Cardiac septum (tissue), 1 donor: ENCODE results near the gene ANKRD13D. TPM values are rescaled to one million over a fixed set of nuclear protein-coding genes. Genes with fewer than 3 reads are reported as not detected.

Experiments
- DNase-seq: peaks from one replicate; pipeline ENCODE4 v3.0.0-alpha.2; 2020; ENCODE audit warnings: low spot score
- intact Hi-C: fragments of 100-400 bp; cut with DNase I; formaldehyde crosslinking; loops from one replicate; pipeline ENCODE4 v1.14.0; 2022
- total RNA-seq: library from RNA; stranded (reverse); fragmentation: NEBNext Ultra II Directional; extraction: Animal tissue kit (Norgen Biotek cat#: 25700); gene quantifications from one replicate; pipeline ENCODE4 v1.2.1, GENCODE V29; 2021
- donor health status: DM: no; HTN: no; CAD: no.

The ANKRD13D gene
- total RNA-seq, 1 donor from 2014 or later = 20.0 TPM

DNA sequence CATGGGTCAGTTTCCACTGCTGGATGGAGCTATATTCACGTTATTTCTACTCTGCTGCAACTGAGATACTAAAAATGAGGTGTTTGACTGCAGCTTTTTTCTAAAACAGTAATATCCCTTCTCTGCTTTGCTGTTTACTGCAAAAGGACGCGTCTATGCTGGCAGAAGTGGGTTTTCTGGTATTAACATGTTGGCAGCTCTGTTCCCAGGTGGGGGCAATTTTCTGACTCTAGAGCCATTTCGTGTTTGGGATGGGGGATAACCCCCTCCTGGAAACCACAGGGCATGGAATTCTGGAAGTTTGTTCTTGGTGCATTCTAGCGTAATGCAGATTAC lies 17.9 kb upstream of the ANKRD13D start:
- no peak for DNase-seq
- intact Hi-C loops = no loop called here

DNA sequence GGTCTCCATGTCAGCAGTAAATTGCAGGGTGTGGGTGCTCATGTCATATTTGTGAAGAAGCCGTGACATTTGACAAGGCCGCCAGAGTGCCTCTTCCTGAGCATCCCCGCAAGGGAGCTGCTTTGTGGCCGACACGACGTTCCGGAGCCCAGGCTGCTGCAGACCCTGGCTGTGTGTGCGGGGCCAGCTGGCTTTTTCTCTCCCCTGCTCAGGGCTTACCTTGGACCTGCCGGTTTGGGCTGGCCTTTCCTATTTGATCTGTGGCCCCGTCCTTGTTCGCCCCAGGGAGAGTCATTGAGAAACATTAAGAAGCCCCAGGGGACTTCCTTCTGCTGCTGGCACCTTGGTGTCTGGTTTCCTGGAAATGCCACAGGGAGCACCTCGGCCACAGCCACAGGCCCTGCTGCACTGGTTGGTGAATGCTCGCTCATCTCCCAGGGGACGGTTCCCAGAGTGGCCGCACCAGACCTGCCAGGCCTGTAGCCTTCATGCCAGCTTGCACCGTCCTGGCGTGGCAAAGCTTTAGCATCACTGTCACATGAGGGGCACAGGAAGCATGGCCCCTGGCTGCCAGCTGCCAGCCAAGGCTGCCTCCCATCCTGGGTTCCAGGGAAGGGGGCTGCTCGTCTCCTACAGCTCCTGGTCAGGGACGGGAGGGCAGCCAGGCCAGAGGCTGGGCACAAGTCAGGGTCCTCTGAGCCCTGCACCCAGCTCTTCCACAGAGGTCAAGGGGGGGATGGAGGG lies 17.4 kb upstream of the ANKRD13D start:
- intact Hi-C loops = no loop called here
- peak; percentile 81 for DNase-seq

DNA sequence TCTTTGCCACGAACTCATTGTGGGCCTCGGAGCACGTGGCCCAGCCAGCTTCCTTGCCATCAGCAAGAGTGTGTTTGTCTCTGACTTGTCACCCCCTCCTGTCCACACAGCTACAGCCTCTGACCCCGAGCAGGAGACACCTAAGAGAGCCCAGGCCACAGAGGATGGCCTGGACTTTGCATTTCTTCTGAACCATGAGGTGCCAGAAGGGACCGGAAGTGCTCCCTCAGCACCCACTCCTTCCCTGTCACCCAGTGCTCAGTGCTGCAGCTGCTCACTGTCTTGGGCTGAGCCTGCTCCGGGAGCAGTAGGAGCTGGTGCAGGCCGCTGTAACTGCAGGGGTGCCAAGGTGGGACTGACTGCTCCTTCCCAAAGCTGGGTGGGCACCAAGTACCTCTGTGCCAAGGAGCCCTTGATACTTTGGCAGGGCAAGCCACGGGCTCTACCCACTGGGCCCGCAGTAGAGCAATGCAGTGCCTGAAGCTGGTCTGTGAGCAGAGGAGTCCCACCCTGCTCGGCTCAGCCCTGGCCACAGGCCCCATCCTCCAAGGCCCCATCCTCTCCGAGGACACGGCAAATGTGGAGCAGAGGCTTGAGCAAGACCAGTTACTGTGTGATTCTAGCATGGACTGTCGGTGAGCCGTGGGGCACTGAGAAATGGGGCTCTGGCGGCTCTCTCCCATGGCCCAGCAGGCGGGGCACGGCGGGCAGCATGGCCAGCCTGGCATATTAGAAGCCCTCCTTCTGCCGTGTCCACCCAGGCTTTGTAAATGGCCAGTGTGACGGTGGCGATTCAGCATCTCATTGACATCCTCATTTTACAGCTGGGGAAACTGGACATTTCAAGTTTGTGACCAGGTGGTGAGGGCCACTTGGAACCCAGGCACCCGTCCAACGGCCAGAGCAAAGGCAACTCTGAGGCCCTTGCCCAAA lies 16.5 kb upstream of the ANKRD13D start:
- intact Hi-C loops = no loop called here
- DNase-seq = peak; percentile 74

DNA sequence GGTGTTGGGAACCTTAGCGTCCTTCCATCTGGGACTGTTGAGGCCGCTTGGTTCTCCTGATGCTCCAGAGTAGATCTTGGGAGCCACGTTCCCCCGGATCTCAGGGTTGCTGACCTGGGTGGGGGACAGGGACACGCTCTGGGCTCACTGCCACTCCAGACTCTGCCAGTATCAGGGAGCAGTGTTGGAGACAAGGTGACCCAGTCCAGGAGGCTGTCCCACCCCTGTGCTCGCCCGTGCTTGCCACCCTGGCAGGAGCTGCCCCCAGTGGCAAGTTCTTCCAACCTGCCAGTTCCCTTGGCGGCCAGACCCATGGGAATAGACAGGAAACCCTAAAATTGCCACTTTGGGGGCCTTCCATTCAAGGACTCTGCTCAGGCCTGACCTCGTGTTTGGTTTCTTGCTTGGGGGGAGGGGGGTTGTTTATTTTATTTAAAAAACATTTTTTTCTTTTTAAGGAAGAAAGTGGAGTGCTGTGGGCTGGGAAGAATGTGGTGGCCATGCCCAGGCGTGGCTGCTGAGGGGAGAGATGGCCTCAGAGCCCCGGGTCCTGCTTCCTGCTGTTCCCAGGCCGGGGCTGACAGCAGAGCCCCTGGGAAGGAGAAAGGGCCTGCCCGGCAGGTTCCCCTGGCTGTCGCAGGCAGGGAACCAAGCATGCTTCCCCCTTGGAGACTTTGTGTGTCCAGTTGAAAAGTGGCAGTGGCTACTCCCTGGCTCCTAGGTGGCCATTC lies 15.7 kb upstream of the ANKRD13D start:
- intact Hi-C loops = no loop called here
- DNase-seq = peak; percentile 77

DNA sequence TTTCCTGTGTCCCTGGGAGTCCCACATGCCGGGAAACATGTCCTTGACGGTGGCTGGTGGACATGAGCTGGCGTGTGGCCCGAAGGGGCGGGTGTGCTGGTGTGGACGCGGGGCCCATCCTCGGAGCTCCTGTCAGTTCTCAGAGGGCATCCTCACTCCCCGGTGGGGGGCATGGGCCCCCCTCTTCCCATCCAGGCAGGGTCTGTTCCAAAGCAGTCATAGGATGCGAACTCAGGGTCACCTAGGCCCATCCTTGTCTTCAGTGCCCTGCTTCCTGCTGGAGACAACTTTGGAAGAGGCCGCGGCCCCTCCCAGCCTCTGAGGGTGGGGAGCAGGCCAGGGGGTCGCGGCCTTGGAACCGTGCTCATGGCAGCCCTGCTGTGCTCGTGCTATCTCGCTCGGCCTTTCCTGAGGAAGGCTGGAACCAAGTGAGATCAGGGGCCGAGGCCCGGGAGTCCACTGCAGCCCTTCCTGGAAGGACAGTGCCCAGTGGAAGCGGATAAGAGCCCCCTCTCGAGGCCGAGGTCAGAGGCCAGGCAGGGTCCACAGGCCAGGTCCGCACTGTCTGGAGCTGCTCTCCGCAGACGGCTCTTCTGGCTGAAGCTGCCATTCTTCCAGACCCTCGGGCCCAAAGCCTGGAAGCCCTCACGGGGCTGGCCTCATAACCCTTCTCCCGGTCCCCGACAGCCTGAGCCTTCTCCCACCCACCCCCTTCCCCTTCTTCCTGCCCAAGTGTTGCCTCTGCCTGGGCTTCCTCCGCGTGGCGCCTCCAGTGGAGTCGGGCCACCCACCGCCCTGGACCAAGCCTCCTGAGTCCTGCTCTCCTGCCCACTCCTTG lies 14.1 kb upstream of the ANKRD13D start:
- DNase-seq = peak; percentile 78
- intact Hi-C loops = no loop called here

DNA sequence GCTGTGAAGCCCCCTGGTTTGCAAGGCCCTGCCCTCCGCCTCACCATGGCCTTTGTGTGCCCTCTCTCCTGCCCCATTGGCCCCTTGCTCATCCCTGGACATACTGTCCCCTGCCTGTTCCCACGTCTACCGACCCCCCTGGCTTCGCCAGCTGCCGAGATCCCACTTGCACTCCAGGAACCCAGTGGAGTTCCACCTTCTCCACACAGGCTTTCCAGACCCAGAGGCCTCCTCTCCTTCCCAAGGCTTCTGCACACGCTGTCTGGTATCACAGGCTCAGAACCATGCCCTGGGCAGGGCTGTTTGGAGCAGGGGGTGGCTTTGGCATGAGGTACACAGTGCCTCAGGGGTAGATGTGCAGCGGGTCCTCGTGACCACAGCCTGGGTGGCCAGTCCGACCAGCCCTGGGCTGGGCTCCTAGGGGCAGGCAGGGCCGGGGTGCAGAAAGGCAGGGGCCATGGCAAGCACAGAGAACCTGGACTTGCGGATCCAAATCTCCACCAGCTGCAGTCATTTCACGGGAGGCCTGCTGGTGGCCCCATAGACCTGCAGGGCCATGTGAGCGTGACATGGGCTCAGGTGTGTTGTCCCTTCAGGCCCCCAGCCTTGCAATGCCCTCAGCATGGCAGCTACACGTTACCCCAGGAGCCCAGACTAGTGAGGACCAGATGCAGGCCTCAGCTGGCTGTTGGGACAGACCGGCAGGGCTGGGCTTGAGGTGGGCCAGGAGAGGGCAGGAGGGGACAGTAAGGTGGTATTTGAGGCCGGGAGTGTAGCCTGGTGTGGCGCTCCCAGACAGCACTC lies 13.3 kb upstream of the ANKRD13D start:
- peak; percentile 63 for DNase-seq
- intact Hi-C loops = no loop called here

DNA sequence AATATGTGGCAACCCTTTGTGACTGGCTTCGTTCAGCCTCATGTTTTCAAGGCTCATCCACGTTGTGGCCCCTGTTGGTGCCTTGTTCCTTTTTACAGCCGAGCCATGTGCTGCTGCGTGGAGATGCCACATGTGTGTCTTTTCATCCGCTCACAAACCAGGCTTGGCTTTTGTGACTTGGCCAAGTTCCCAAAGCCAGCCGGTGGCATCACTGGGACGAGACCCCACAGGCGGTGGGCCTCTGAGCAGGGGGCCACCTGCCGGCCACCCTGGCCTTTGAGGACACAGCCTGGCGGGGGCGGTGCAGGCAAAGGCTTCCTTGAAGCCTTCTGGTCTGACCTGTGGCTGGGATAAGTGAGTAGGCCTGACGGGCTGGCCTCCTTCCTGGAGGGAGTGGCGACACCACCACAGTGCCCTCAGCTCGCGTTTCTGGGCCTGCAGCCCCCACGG lies 12.3 kb upstream of the ANKRD13D start:
- intact Hi-C loops = no loop called here
- peak; percentile 83 for DNase-seq

DNA sequence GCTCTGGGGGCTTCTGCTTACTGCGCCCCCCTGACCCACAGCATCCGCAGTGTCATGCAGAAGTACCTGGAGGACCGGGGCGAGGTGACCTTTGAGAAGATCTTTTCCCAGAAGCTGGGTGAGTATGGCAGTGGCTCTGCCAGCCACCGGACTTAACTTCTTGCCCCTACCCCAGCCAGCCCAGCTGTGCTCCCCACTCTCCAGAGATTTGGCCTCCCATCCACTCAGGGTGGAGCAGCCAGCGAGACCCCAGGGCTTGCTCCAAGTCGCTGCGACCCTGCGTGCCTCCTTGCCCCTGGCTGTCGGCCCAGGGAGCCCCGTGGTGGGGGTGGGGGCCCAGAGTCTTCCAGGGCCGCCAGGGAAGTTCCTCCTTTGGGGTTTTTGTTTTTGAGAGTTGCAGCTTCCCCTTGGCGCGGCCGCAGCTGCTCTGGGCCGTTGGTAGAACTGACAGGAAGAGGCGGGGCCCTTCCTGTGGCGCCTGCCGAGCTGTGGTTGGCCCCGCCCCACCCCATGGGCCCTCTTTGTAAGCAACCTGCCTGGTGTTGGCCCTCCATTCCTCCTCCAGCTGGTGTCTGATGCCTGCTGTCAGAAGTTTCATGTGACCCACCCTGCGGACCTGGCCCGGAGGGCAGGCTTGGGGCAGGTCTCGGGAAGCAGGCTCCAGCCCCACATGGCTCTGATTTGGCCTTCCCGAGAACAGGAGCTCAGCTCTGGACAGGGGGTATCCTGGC lies 11.7 kb upstream of the ANKRD13D start:
- DNase-seq = peak; percentile 97

DNA sequence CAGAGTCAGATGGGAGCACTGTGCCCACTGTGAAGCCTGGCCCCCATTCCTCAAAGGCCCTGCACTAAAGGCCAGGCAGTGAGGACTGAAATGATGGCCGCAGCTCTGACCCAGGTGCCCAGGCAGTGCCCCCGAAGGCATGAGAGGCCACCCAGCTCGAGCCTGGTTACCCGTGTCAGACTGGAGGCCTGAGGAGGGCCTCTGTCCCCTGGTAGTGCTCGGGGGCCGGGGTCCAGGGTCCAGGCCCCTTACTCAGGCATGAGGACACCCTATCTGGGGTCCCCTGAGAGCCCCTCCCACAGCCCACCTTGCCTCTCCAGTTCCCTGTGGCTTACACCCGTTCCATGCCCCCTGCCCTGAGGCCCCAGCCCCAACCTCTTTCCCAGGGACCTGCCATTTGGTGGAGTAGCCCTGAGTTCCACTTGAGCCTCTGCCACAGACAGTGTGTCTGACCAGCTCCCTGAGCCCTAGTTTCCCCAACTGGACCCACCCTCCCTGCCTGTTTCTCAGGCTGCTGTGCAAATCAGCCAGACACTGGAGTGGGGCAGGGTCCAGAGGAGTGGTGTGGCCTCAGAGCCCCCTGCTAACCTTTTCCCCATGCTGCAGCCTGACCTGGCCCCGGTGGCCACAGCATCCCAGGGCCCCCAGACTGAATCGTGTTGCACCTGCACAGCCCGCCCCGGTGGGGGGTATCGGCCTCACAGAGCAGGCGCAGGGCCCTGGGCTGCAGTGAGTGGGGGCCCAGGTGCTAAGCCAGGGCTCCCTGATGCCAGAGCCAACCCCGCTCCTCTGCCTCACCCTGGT lies 10.8 kb upstream of the ANKRD13D start:
- no peak for DNase-seq
- intact Hi-C loops = no loop called here

More for the DNA sequence above, 11.7 kb upstream of the ANKRD13D start:
- intact Hi-C loops = no loop called here

DNA sequence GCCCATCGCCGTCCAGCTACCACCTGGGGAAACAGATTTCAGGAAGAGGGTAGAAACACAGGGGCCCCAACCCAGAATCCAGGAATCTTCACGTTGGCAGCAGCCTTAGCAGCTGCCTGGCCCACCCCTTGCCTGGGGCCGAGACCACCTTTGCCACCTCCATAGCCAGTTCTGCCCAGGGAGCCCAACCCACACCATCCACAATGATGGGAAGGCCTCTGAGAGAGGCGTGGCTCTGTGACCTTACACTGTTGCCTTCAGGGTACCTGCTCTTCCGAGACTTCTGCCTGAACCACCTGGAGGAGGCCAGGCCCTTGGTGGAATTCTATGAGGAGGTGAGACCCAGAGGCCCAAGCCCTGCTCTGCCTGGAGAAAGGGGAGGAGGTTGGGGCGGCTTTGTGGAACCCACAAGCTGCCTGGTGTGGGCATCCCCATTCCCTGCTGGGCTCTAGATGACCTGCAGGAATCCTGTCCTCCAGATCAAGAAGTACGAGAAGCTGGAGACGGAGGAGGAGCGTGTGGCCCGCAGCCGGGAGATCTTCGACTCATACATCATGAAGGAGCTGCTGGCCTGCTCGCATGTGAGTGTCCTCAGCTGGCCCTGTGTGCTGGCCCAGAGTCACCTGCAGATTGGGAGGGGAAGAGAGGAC lies 10.0 kb upstream of the ANKRD13D start:
- intact Hi-C loops = no loop called here
- no peak for DNase-seq

DNA sequence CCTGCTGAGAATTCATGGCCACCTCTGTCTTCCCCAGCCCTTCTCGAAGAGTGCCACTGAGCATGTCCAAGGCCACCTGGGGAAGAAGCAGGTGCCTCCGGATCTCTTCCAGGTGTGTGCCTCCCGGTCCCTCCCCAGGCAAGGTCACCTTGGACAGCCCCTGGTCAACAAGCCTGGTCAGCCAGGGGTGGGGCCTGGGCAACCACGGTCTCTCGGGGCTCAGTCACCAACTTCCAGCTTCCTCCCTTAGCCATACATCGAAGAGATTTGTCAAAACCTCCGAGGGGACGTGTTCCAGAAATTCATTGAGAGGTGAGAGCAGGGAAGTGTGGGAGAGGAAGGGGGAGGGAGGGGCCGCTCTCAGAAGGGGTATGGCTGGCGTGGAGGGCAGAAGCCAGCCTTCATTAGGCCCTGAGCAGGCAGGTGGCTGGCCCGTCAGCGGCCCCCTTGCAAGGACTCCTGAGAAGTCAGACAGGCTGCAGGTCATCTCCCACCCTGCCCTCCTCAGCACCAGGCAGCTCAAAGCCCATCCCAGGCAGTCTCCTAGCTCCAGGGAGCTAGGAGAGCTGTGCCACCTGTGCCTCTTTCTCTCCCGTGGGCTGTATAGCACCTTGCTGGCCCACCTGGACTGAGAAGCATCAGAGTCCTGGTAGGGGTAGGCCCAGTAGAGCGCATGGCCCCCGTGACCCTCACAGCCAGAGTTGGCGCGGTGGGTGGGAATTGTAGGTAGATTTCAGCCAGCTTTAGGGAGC lies 9.3 kb upstream of the ANKRD13D start:
- no peak for DNase-seq
- intact Hi-C loops = no loop called here

DNA sequence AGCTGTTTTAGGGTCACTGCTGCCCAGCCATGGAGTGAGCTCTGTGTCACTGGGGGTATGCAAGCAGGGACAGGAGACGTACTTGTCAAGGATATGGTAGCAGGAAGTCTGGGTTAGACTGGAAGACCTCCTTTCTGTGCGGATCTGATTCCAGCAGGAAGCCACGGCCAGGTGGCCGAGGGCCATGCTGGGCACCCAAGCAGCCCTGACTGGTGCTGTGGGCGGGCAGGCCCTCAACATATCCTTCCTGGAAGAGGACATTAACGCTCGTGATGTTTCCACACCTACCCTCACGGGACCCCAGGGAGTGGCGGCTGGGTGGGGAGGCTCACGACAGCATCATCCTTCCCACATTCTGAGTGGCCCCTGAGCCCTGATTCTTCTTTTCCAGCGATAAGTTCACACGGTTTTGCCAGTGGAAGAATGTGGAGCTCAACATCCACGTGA lies 8.7 kb upstream of the ANKRD13D start:
- no peak for DNase-seq
- intact Hi-C loops = no loop called here

DNA sequence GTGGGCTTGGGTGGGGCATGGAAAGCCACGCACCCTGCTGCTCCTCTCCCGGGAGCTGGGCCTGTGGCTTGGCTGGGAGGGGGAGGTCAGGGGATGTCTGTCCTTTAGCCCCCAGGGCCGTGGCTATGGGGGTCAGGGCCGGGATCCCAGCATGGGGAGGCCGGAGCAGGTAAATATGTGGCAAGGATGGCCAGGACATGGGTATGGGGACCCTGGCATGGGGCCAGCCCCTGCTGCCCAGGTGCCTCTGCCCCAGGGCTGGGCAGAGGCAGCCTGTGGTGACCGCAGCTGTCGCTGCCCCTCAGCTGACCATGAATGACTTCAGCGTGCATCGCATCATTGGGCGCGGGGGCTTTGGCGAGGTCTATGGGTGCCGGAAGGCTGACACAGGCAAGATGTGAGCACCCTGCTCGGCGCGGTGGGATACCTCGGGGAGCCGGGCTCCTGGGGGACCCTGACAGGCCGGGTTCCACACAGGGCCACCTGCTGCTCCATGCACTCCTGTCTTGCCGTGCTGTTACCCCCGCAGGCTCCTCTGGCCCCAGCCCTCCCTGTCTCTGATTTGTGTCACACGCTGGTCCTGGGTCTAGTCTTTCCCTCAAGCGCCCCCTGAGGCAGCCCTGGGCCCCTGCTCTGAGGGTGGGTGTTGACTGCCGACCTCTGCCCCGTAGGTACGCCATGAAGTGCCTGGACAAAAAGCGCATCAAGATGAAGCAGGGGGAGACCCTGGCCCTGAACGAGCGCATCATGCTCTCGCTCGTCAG lies 8.1 kb upstream of the ANKRD13D start:
- intact Hi-C loops = no loop called here
- no peak for DNase-seq

DNA sequence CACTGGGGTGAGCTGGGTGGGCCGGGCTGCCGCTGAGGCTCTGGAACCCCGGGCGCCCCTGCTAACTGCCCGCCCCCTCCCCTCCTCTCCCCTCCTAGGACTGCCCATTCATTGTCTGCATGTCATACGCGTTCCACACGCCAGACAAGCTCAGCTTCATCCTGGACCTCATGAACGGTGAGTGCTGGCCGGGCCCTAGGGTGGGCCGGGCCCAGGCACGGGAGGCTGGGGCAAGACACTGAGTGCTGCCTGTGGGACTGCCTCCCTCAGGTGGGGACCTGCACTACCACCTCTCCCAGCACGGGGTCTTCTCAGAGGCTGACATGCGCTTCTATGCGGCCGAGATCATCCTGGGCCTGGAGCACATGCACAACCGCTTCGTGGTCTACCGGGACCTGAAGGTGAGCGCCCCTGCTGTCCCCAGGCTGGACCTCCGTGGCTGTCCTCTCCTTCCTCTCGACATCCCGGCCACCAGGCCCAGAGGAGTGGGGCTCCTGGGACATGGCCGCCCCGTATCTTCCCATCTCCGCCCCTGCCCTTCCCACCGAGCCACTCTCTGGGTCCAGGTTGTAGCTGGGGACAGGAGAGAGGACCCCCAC lies 7.5 kb upstream of the ANKRD13D start:
- DNase-seq = peak; percentile 35
- intact Hi-C loops = no loop called here
